K562 (cell line): ENCODE data around the gene PPP2R1B. TPM values are rescaled to one million over a fixed set of nuclear protein-coding genes. Genes with fewer than 3 reads are reported as not detected.

Source experiments
- ATAC-seq: fragments of 200-7000 bp; cut with Tn5 transposase; 3 replicates; pipeline ENCODE4 v1.9.1; 2020; ENCODE audit warnings: moderate library complexity
- BruUV-seq: library from RNA; stranded (reverse); fragments of 400-500 nt; replicated peaks from 2 replicates; lab custom pipeline; 2021; lab: Mats Ljungman, UMichigan
- CTCF ChIA-PET: fragments of 300-600 bp; formaldehyde crosslinking; extraction: SDS; loops from one replicate; lab custom pipeline; 2021; ENCODE audit warnings: low intra/inter-chr PET ratio; lab: Yijun Ruan, JAX
- POLR2A ChIA-PET: fragments of 300-600, 350-650 bp; sonication (Branson Sonifier 250); formaldehyde crosslinking; extraction: SDS; loops from one replicate; lab custom pipeline; 2021; ENCODE audit warnings: antibody characterized with exemption, inconsistent platforms; lab: Yijun Ruan, JAX
- DNase-seq, 4 experiments: peaks; one replicate each; pipeline versions ENCODE4 v3.0.0 to v3.0.0-alpha.2; 2011 to 2018; ENCODE audit warnings: low spot score in 3 of 4, mixed read lengths in 3 of 4; ENCODE audit errors: extremely low read depth in 1 of 4
- FAIRE-seq: peaks from 2 replicates; lab custom pipeline; 2011; peaks lifted over from hg19 to GRCh38; lab: Jason Lieb, UNC
- H2AFZ ChIP-seq: 2 replicates; pipeline ENCODE4 v1.6.0; 2011; ENCODE audit warnings: low read depth, low read length, control low read depth, inconsistent platforms
- H3K27ac ChIP-seq: fragments of 200-600 bp; 3 replicates; pipeline ENCODE4 v1.8.0; 2011; ENCODE audit warnings: low read depth, mild to moderate bottlenecking, control low read depth, inconsistent platforms, low read length, moderate library complexity, mixed read lengths; ENCODE audit errors: extremely low read depth
- H3K27me3 ChIP-seq, 2 experiments: fragments of 300-600 bp in 1 of 2; 2 replicates in 1 of 2; 3 replicates in 1 of 2; pipeline versions ENCODE4 v1.6.0 to v1.8.0; 2011; ENCODE audit warnings: inconsistent platforms in 2 of 2, low read length in 2 of 2, mild to moderate bottlenecking in 1 of 2, mixed read lengths in 1 of 2, moderate library complexity in 1 of 2; ENCODE audit not compliant: control insufficient read depth in 2 of 2, insufficient read depth in 2 of 2
- H3K36me3 ChIP-seq: fragments of 300-600 bp; 3 replicates; pipeline ENCODE4 v1.8.0; 2011; ENCODE audit warnings: mild to moderate bottlenecking, low read length, inconsistent platforms; ENCODE audit not compliant: control insufficient read depth, insufficient read depth
- H3K4me1 ChIP-seq, 2 experiments: fragments of 200-600 bp in 1 of 2; replicated peaks in 1 of 2; 2 replicates in 1 of 2; 3 replicates in 1 of 2; pipeline versions ENCODE4 v1.5.1 to v1.8.0; 2011; ENCODE audit warnings: inconsistent platforms in 2 of 2, low read length in 2 of 2, mild to moderate bottlenecking in 1 of 2, mixed read lengths in 1 of 2, moderate library complexity in 1 of 2; ENCODE audit not compliant: control insufficient read depth in 2 of 2, insufficient read depth in 2 of 2
- H3K4me2 ChIP-seq: 2 replicates; pipeline ENCODE4 v1.6.1; 2011; ENCODE audit warnings: low read length, control low read depth, inconsistent platforms, mixed read lengths; ENCODE audit not compliant: insufficient read depth
- H3K4me3 ChIP-seq: fragments of 200-600 bp; sonication (generic), shearing (Covaris generic); 2 replicates; pipeline ENCODE4 v1.5.1; 2016; ENCODE audit warnings: control low read depth, inconsistent platforms
- H3K79me2 ChIP-seq: fragments of 200-600 bp; 3 replicates; pipeline ENCODE4 v1.8.0; 2011; ENCODE audit warnings: low read length, inconsistent platforms; ENCODE audit not compliant: control insufficient read depth, insufficient read depth
- H3K9ac ChIP-seq, 2 experiments: 2 replicates each; pipeline versions ENCODE4 v1.6.0 to v1.6.1; 2011; ENCODE audit warnings: low read depth in 2 of 2, low read length in 2 of 2, control low read depth in 1 of 2, inconsistent platforms in 1 of 2, mild to moderate bottlenecking in 1 of 2, mixed read lengths in 1 of 2; ENCODE audit not compliant: insufficient read depth in 1 of 2
- H3K9me1 ChIP-seq: one replicate; pipeline ENCODE4 v1.6.0; 2011; ENCODE audit warnings: inconsistent platforms, mild to moderate bottlenecking, low read length, moderate library complexity; ENCODE audit not compliant: control insufficient read depth, insufficient read depth
- H3K9me3 ChIP-seq: replicated peaks from 2 replicates; pipeline ENCODE4 v1.5.1; 2011; ENCODE audit warnings: low read depth, low read length, inconsistent platforms; ENCODE audit not compliant: control insufficient read depth, insufficient read depth
- H4K20me1 ChIP-seq: replicated peaks from 2 replicates; pipeline ENCODE4 v1.6.1; 2011; ENCODE audit warnings: low read length, inconsistent platforms, mixed read lengths; ENCODE audit not compliant: control insufficient read depth, insufficient read depth
- FOXP1 ChIP-seq: sonication (generic); formaldehyde crosslinking; IDR thresholded peaks from 2 replicates; pipeline ENCODE4 v1.8.0; 2022; ENCODE audit warnings: mild to moderate bottlenecking, missing genetic modification reagents
- HDAC8 ChIP-seq: fragments of 450-650 bp; IDR thresholded peaks from 2 replicates; pipeline ENCODE4 v1.6.1; 2016; ENCODE audit warnings: mild to moderate bottlenecking, missing genetic modification characterization, moderate library complexity, missing compliant biosample characterization
- PML ChIP-seq: IDR thresholded peaks from 2 replicates; pipeline ENCODE4 v1.6.1; 2012; ENCODE audit warnings: low read length, inconsistent platforms
- POLR2G ChIP-seq: fragments of 200-400 bp; formaldehyde crosslinking; IDR thresholded peaks from 2 replicates; pipeline ENCODE4 v1.6.1; 2017; ENCODE audit warnings: low read depth, mild to moderate bottlenecking, antibody characterized with exemption, low read length, moderate library complexity
- SUPT5H ChIP-seq: fragments of 450-650 bp; IDR thresholded peaks from 2 replicates; pipeline ENCODE4 v1.6.1; 2016
- WGBS: fragments of 100-300 bp; shearing (Covaris generic); methylation state at CpG from one replicate; pipeline ENCODE4 v1.1.6; 2016; ENCODE audit warnings: low coverage, mixed read lengths; ENCODE audit not compliant: insufficient coverage; ENCODE audit errors: missing lambda C conversion rate; 5-methylcytosine and 5-hydroxymethylcytosine counted together
- in situ Hi-C: fragments of 300-500 bp; cut with MboI; formaldehyde crosslinking; loops from 4 replicates; pipeline ENCODE4 v1.15.0; 2018; ENCODE audit warnings: inconsistent platforms, mixed read lengths
- intact Hi-C: fragments of 100-400 bp; cut with micrococcal nuclease; formaldehyde crosslinking; loops from 2 replicates; pipeline ENCODE4 v1.14.2; 2022
- polyA plus RNA-seq, 8 experiments: library from polyadenylated mRNA; depleted of rRNA in 4 of 8; stranded (reverse) in 5 of 8; unstranded in 3 of 8; fragments of >200 nt; fragmentation: Nextera tagmentation in 2 of 8; fragmentation: Illumina TruSeq in 1 of 8; extraction: Ambion mirVana in 2 of 8; extraction: Trizol in 1 of 8; gene quantifications; 2 replicates each; pipeline versions ENCODE4 v1.2.1 to v1.2.3, GENCODE V29; 2011 to 2014; ENCODE audit warnings: inconsistent platforms in 1 of 8, missing spikeins in 1 of 8
- total RNA-seq, 7 experiments: library from RNA; depleted of rRNA in 6 of 7; stranded (reverse); fragments of >200 nt in 6 of 7; fragmentation: Illumina TruSeq in 2 of 7; extraction: Trizol in 2 of 7; gene quantifications; 2 replicates each; pipeline versions ENCODE4 v1.2.1 to v1.2.3, GENCODE V29; 2011 to 2021; ENCODE audit warnings: low replicate concordance in 1 of 7

Gene PPP2R1B
- total and polyA plus RNA-seq, 9 of the 15 experiments (the other 6 are each of a cell fraction or from before 2014, with no cell fraction given) = 24.6 to 68.5 (median 39.8) TPM

GRCh38 chr11:111737444-111738210 lies 28.6 kb downstream of the PPP2R1B start:
- POLR2A ChIA-PET = interaction anchor here (0.7 to 0.8 kb wide), 2 partner anchors 16 to 18 kb away, joined by 3 read pairs; no protein-coding TSS in a partner anchor
- H3K4me2 ChIP-seq = no peak overlapping the region
- in situ Hi-C loops (no loop called here), intact Hi-C loops (no loop called here)
- TF ChIP-seq SUPT5H = peak; percentile 36; the same call in 1 of the 2 replicates
- TF ChIP-seq POLR2G = peak; percentile 53; the same call in 1 of the 2 replicates
- TF ChIP-seq HDAC8 = no peak
- no peak for TF ChIP-seq FOXP1 (CRISPR knock-in tag)
- no peak for TF ChIP-seq PML
- CTCF ChIA-PET = no interaction called here
- FAIRE-seq = no peak
- H4K20me1 ChIP-seq = peaks cover 4% of the 10 kb centered on the region; the same call in 1 of the 2 replicates
- no peak for DNase-seq
- peaks cover 44% of the 10 kb centered on the region for H3K36me3 ChIP-seq
- no peak overlapping the region for H3K4me3 ChIP-seq
- no peaks in the 10 kb centered on the region for H3K27me3 ChIP-seq
- H3K9me3 ChIP-seq = no peaks in the 10 kb centered on the region
- no peak for ATAC-seq
- no peaks in the 10 kb centered on the region for H3K79me2 ChIP-seq
- H3K9ac ChIP-seq = peak overlapping the region in 1 of 2 experiments; percentile 56; a peak in 1 of 4 replicates
- H3K9me1 ChIP-seq = no peaks in the 10 kb centered on the region
- WGBS = 77% methylated on average over 14 of the region's 14 CpGs
- no peak overlapping the region for H2AFZ ChIP-seq
- peaks cover 0 to 8% of the 10 kb centered on the region in 2 experiments; a peak in 3 of 5 replicates for H3K4me1 ChIP-seq
- no peak overlapping the region for H3K27ac ChIP-seq
- no TSS peak for BruUV-seq
